ENCODE results near the gene ARHGAP5.
"Not testable (repeated sequence)": the region's sequence is repeated elsewhere in the genome, so short reads cannot be mapped to it uniquely, and the experiment has no call there.

ARHGAP5 gene

DNA sequence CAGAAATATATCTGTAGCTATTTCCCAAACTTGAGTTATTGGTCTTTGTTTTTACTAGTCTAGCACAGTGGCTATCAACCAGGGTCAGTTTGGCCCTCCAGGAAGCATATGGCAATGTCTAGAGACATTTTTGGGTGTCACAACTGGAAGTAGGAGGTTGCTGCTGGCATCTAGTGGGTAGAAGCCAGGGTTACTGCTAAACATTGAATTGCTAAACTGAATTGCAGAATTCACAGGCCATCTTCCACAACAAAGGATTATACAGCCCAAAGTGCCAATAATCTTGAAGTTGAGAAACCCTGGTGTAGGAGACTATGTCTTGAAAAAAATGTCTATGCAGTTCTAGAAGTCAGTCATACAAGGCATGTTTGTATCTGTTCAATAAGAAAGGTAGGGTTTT is 27.7 kb downstream of the ARHGAP5 start:
- H3K27ac ChIP-seq = no peak overlapping the region
- no peak for DNase-seq (ENCODE audit: low read depth, low spot score)

DNA sequence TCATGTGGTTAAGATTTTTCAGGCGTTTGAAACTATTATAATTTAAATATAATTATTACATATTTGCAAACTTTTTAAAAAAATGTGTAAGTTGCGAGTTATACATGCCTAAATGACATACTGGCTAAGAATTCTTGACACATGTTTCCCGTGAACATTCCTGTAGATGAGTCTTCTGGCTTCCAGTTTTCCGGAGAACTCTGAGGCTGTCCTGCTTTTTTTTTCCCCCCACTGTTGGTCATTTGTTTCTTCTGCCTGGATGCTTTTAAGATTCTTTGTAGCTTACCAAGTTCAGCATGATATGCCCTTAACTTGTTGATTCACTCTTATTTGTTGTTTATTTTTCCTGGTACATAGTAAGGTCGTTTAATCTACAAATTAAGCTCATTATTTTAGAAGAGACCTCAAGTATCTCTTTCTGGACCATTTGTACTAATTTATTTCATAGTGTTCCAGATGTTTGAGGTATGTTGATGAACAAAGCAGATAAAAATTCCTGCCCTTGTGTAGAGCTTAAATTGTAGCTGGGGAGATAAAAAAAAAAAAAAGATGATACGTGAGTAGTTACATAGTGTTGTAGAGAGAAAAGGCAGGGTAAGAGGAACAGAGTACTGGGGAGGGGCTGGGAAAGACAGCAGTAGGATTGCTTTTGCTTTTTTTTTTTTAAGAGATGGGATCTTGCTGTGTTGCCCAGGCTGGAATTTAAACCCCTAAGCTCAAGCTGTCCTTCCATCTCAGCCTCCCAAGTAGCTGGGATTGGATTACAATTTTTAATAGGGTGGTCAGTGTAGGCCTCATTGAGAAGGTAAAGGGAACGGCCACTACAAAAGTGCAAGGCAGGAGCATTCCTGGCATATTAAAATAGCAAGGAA is 32.8 kb downstream of the ARHGAP5 start:
- H3K27ac ChIP-seq = no peak overlapping the region
- no peak for DNase-seq (ENCODE audit: low read depth, low spot score)

DNA sequence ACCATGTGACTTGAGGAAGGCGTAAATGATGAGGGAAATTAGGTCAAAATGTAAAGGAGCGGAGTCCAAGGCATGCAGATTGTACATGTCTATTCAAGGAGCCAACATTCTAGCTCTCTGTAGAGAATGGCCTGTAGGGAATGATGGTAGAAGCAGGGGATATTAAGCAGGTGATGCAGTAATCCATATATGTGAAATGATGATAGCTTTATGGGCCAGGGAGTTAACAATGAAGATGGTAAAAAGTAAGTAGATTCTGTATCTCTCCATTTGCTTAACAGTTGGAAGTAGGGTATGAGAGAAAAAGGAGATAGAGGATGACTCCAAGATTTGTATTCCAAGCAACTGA is 33.4 kb downstream of the ARHGAP5 start:
- H3K27ac ChIP-seq = no peak overlapping the region
- DNase-seq (ENCODE audit: low read depth, low spot score) = no peak

DNA sequence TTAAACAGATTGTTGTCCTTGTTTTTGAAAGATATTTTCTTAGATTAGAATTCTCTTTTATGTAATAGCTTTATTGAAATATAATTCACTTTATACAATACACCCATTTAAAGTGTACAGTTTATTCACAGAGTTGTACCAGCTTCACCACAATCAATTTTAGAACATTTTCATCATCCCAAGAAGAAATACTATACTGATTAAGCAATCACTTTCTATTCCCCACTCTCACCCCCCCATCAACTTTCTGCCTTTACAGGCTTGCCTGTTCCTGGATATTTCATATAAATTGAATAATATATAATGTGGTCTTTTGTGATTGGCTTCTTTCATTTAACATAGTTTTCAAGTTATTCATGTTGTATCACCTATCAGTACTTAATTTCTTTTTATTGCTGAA is 44.4 kb downstream of the ARHGAP5 start:
- H3K27ac ChIP-seq = no peak overlapping the region
- no peak for DNase-seq (ENCODE audit: low read depth, low spot score)

DNA sequence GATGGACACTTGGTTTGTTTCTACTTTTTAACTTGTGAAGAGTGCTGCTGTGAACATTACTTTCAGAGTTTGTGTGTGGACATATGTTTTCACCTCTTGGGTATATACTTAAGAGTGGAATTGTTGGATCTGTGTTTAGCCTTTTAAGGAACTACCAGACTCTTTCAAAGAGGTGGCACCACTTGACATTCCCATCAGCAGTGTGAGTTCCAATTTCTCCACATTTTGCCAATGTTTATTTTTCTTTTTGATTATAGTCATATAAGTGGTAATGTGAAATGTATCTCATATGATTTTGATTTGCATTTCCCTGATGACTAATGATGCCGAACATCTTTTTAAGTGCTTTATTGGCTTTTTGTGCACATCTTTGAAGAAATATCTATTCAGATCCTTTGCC is 44.8 kb downstream of the ARHGAP5 start:
- no peak overlapping the region for H3K27ac ChIP-seq
- no peak for DNase-seq (ENCODE audit: low read depth, low spot score)

DNA sequence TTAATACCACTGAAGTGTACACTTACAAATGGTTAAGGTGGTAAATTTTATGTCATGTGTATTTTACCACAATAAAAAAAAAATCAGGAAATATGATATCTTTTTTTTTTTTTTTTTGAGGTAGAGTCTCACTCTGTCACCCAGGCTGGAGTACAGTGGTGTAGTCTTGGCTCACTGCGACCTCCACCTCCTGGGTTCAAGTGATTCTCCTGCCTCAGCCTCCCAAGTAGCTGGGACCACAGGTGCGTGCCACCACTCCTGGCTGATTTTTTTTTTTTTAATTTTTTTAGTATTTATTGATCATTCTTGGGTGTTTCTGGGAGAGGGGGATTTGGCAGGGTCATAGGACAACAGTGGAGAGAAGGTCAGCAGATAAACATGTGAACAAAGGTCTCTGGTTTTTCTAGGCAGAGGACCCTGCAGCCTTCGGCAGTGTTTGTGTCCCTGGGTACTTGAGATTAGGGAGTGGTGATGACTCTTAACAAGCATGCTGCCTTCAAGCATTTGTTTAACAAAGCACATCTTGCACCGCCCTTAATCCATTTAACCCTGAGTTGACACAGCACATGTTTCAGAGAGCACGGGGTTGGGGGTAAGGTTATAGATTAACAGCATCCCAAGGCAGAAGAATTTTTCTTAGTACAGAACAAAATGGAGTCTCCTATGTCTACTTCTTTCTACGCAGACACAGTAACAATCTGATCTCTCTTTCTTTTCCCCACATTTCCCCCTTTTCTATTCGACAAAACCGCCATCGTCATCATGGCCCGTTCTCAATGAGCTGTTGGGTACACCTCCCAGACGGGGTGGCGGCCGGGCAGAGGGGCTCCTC is 50.0 kb downstream of the ARHGAP5 start:
- not testable (repeated sequence) for H3K27ac ChIP-seq; DNase-seq (ENCODE audit: low read depth, low spot score)

DNA sequence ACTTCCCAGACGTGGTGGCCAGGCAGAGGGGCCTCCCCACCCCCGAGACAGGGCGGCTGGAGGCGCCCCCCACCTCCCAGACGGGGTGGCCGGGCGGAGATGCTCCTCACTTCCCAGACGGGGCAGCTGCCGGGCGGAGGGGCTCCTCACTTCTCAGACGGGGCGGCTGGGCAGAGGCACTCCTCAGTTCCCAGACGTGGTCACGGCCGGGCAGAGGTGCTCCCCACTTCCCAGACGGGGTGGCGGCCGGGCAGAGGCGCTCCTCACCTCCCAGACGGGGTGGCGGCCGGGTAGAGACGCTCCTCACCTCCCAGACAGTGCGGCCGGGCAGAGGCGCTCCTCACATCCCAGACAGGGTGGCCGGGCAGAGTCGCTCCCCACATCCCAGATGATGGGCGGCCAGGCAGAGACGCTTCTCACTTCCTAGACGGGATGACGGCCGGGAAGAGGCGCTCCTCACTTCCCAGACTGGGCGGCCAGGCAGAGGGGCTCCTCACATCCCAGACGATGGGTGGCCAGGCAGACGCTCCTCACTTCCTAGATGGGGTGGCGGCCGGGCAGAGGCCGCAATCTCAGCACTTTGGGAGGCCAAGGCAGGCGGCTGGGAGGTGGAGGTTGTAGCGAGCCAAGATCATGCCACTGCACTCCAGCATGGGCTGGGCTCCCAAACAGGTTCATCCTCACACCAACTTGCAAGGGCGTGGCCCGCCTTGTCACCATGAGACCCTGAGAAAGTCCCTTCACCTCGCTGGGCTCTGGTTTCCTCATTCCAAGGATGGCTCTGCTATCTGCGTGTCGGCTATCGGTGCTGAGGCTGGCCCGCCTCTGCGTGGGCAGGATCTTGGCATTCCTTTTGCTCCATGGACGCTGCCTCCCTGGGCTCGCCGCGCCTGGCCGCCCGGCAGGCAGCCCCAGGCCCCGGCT is 50.9 kb downstream of the ARHGAP5 start:
- peak overlapping the region; percentile 57 for H3K27ac ChIP-seq
- not testable (repeated sequence) for DNase-seq (ENCODE audit: low read depth, low spot score)

DNA sequence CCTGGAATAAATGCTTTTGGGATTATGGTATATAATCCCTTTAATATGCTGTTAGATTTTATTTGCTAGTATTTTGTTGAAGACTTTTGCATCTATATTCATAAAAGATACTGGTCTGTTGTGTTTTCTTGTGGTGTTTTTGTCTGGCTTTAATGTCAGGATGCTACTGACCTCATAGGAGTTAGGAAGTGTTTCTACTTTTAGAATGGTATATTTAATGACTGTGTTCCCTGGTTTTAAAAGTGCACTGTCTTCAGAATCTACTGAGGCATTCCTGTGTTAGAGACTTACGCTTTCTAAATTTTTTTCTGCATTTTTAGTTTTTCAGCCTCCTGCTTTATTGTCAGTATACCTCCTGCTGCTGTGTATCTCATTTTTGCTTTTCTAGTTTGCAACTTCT is 51.6 kb downstream of the ARHGAP5 start:
- no peak for DNase-seq (ENCODE audit: low read depth, low spot score)

DNA sequence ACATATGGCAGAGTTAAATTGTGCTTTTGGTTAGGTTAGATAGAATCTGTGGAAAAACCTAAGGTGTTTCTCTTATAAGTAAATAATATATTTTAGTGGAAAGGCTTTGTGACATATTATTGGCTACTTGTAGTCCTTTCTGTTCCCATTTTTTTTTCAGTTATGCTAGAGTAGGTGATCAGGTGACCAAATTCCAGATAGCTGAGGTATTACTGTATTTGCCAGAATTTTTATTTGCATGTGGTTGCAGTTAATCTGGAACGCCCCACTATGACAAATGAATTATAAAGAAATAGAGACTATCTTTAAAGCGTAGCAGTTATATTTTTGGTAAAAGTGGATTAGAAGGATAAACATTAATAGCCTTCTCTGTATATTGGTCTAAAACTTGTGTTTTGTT is 52.0 kb downstream of the ARHGAP5 start:
- peak overlapping the region; percentile 57 for H3K27ac ChIP-seq
- DNase-seq (ENCODE audit: low read depth, low spot score) = no peak

More for the DNA sequence above, 51.6 kb downstream of the ARHGAP5 start:
- H3K27ac ChIP-seq = peak overlapping the region; percentile 57

DNA sequence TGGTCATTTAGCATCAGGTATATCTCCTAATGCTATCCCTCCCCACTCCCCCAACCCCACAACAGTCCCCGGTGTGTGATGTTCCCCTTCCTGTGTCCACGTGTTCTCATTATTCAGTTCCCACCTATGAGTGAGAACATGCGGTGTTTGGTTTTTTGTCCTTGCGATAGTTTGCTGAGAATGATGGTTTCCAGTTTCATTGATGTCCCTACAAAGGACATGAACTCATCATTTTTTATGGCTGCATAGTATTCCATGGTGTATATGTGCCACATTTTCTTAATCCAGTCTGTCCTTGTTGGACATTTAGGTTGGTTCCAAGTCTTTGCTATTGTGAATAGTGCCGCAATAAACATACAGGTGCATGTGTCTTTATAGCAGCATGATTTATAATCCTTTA is 54.6 kb downstream of the ARHGAP5 start:
- not testable (repeated sequence) for H3K27ac ChIP-seq; DNase-seq (ENCODE audit: low read depth, low spot score)

DNA sequence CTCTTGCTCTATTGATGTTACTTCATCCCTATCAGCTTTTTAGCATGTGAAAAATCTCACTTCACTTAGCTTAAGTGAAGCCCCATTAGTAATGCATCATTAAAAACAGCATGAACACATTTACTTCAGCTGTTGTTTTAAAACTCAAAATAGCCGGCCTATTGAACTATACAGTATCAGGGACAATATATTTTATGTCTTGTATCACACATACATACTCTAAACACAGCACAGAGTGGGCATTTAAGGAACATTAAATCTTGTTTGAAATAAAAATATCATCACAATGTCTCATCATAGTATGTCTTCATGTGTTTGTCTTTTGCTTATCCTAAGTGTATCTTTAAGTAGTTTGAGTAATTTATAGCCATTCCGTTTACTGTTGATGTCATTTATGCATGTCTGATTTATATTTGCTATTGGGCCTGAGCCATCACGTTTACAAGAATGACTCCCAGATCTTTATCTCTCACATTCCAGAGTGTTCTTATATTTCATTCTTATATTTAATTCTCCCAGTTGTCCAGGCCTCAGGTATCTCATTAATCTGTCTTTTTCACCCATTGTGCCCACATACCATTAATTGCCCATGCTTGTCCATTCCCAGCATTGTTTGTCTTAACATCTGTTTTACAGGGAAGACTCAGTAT is 57.5 kb downstream of the ARHGAP5 start:
- peak; percentile 56 for DNase-seq (ENCODE audit: low read depth, low spot score)

DNA sequence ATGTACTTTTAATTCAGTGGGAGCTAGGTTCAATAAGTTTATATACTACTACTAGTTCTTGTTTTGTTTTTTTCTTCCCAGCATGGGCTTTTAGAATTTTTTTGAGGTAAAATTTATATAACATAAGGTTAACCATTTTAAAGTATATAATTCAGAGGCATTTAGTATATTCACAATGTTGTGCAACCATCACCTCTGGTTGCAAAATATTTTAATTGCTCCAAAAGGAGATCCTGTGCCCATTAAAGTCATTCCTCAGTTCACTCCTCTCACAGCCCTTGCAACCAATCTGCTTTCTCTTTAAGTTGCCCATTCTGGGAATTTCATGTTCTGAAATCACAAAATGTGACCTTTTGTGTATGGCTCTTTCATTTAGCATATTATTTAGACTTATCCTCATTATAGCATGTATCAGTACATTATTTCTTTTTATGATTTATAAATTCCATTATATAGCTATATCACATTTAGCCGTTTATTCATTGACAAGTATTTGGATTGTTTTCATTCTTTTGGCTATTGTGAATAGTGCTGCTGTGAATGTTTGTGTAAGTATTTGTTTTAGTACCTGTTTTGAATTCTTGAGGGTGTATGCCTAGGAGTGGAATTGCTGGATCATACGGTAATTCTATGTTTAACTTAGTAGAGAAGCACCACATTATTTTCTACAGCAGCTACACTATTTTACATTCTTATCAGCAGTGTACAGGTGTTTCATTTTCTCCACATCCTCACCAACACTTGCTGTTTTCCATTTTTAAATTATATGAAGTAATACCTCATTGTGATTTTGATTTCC is 59.1 kb downstream of the ARHGAP5 start:
- no peak for DNase-seq (ENCODE audit: low read depth, low spot score)

More for the DNA sequence above, 57.5 kb downstream of the ARHGAP5 start:
- peak overlapping the region; percentile 1 for H3K27ac ChIP-seq

DNA sequence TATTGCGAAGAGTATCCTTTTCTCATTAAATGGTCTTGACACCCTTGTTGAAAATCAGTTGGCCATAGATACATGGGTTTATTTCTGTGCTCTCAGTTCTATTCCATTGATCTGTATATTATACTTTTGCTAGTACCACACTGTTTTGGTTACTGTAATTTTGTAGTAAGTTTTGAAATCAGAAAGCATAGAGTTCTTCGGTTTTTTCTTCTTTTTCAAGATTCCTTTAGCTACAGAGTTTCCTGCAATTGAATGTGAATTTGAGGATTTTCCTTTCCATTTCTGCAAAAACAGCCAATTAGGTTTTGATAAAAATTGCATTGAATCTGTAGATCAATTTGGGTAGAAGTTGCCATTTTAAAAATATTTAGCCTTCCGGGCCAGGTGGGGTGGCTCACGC is 60.2 kb downstream of the ARHGAP5 start:
- H3K27ac ChIP-seq = no peak overlapping the region
- no peak for DNase-seq (ENCODE audit: low read depth, low spot score)

More for the DNA sequence above, 59.1 kb downstream of the ARHGAP5 start:
- H3K27ac ChIP-seq = no peak overlapping the region

DNA sequence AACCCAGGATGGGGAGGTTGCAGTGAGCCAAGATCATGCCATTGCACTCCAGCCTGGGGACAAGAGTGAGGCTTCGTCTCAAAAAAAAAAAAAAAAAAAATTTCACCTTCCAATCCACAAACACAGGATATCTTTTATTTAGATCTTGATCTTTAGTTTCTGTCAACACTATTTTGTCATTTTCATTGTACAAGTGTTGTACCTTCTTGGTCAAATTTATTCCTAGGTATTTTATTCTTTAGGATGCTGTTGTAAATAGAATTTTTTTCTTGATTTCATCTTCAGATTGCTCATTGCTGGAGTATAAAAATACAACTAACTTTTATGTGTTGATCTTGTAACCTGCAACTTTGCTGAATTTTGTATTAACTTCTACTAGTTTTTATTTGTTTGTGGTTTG is 60.8 kb downstream of the ARHGAP5 start:
- no peak overlapping the region for H3K27ac ChIP-seq
- no peak for DNase-seq (ENCODE audit: low read depth, low spot score)

DNA sequence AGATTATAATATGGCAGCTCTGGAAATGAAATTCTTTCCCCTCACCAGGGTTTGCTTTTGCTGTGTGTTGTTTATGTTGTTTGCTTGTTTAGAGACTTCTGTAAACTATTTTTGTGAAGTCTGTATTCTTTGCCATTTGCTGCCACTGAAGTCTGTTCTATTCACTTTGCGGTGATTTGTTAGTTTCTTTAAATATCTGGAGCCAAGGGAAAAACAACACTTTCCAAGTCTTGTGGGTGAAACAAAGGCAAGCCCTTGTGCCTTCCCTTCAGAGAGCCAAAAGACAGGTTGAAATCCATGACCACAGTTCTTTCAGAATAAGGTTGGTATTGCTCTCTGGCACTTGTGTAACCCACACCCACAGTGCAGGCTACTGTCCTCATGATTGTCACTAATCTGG is 65.2 kb downstream of the ARHGAP5 start:
- no peak for DNase-seq (ENCODE audit: low read depth, low spot score)
- H3K27ac ChIP-seq = no peak overlapping the region

DNA sequence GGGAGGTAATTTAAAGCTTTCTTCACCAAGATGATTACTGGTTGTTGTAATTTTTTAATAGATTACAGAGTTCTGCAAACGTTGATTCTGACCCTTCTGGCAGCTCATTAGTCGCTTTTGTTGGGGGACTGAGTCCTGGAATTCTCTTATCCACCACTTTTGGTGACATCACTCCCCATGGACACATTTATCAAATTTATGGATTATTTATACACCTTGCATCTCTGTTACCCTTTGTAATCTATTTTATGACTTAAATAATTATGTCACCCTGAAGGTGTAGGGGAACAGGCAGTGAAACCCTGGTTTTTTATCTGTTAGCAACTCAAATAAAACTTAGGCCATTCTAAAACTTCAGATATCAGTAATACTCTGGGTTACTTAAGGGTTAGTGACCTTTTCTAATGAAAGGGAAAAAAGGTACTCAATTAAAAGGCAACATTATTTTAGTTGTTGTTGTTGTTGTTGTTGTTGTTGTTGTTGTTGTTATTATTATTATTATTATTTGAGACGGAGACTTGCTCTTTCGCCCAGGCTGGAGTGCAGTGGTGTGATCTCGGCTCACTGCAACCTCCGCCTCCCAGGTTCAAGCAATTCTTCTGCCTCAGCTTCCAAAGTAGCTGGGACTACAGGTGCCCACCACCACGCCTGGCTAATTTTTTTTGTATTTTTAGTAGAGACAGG is 65.8 kb downstream of the ARHGAP5 start:
- no peak for DNase-seq (ENCODE audit: low read depth, low spot score)
- H3K27ac ChIP-seq = no peak overlapping the region

DNA sequence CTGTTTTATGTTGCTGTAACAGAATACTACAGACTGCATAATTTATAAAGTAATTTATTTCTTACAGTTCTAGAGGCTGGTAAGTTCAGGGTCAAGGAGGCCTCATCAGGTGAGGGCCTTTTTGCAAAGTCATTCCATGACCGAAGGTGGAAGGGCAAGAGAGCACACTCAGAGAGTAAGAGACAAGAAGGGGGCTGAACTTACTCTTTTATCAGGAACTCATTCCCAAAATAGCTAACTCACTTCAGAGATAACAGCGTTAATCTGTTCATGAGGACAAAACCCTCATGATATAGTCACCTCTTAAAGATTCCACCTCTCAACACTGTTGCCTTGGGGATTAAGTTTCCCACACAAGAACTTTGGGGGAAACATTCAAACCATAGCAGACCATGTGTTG is 73.3 kb downstream of the ARHGAP5 start:
- no peak overlapping the region for H3K27ac ChIP-seq
- DNase-seq (ENCODE audit: low read depth, low spot score) = no peak

DNA sequence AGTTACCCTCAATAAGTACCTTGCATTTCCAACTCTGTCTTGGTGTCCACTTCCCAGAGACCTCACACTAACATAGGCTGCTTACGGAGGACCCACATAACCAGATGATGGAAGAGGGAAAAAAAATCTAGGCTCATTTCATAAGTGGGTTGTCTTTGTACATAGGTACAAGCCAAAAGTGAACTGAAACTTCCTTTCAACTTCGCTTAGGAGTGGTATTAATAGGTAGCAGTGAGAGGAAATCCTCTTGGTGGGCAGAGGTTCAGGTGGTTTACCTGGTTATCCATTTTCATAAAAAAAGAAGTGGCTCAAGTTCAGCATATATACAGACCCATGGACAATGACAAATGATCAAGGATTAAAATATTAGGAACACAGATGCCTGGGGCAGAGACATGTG is 88.9 kb downstream of the ARHGAP5 start:
- no peak for DNase-seq (ENCODE audit: low read depth, low spot score)
- H3K27ac ChIP-seq = no peak overlapping the region

DNA sequence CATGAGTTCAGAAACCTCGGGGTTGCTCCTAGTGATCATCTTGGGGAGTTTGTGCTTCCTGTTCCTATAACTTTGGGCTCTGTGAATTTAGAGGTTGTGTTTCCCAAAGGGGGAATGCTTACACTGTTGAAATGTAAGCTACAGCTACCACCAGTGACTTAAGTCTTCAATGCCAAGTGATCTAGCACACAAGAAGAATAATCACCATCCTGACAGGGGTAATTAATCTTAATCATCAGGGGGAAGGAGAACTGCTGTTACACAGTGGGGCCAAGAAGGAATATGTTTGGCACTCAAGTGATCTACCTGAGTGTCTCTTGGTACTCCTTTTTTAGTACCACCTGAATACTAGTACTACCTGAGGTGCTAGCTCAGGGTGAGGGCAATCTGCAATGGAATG is 89.8 kb downstream of the ARHGAP5 start:
- DNase-seq (ENCODE audit: low read depth, low spot score) = no peak
- no peak overlapping the region for H3K27ac ChIP-seq

Measured in epithelial cell of prostate (primary cell).